Muscle layer of colon (tissue), 2 donors: ENCODE data around the gene ATXN8OS.

Source experiments
- H3K27ac ChIP-seq: one replicate; pipeline ENCODE4 v1.7.0; 2013; ENCODE audit warnings: low read depth, mild to moderate bottlenecking, low read length, moderate library complexity
- H3K27me3 ChIP-seq, 2 donors: one replicate each; pipeline ENCODE4 v1.7.0; 2013; ENCODE audit warnings: low read length in 2 of 2, mild to moderate bottlenecking in 2 of 2; ENCODE audit not compliant: insufficient read depth in 2 of 2, control insufficient read depth in 1 of 2
- H3K36me3 ChIP-seq: one replicate; pipeline ENCODE4 v1.7.0; 2013; ENCODE audit warnings: mild to moderate bottlenecking, low read length; ENCODE audit not compliant: insufficient read depth
- H3K4me1 ChIP-seq: one replicate; pipeline ENCODE4 v1.7.0; 2013; ENCODE audit warnings: mild to moderate bottlenecking, low read length; ENCODE audit not compliant: insufficient read depth
- H3K4me3 ChIP-seq, 2 donors: one replicate each; pipeline ENCODE4 v1.7.0; 2013; ENCODE audit warnings: low read length in 2 of 2, low read depth in 1 of 2, mild to moderate bottlenecking in 1 of 2, moderate library complexity in 1 of 2
- H3K9ac ChIP-seq: one replicate; pipeline ENCODE4 v1.7.0; 2013; ENCODE audit warnings: low read length
- H3K9me3 ChIP-seq: one replicate; pipeline ENCODE4 v1.7.0; 2013; ENCODE audit warnings: mild to moderate bottlenecking, low read length
- donor health status: abdominal sarcoma.
- donor health status: Adenocarcinoma of cecum.

The ATXN8OS gene

DNA sequence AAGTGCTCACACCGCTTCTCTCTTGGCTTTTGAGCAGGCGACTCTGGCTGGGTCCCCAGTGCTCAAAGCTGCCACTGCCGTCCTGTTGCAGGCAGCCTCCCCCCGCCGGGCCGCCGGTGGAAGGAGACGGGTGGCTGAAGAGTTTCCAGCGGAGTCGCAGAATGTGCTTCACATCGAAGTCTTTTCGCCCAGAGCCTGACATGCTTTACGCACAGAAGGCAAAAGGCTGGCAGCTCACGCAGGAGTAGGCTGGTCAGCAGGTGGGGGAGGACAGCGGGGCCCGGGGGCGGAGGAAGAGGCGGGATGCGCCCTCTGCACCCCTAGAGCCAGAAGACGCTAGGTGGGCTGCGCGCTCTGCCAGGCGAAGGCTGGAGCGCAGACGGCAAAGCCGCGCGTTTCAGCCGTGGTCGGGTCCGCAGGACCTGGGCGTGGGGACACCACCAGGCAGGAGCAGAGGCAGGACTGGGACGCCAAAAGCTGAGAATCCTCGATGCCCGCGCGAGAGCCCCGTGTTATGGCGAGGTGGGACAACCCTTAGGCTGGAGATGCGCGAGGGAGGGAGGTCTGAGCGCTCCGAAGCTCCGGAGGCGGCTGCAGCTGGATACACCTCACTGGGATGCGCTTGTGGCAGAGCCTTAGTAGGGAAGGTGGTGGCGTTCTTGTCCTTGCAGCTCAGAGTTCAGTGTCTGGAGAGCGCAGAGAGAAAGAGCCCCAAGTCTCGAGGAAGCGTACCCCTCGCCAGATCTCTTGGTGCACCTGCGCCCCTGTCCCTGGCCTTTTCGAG, at the start of gene ATXN8OS:
Gene ATXN8OS, plus strand, starts transcription at position 329 of the 784 bp plus-strand sequence.
- H3K9ac ChIP-seq: no peak within 1 kb of the TSS
- no peaks in the 10 kb centered on the region for H3K27me3 ChIP-seq
- no peak within 1 kb of the TSS for H3K4me3 ChIP-seq
- H3K9me3 ChIP-seq: no peaks in the 10 kb centered on the region
- H3K27ac ChIP-seq: no peak within 1 kb of the TSS
- H3K4me1 ChIP-seq: no peaks in the 10 kb centered on the region
- no peaks in the 10 kb centered on the region for H3K36me3 ChIP-seq

DNA sequence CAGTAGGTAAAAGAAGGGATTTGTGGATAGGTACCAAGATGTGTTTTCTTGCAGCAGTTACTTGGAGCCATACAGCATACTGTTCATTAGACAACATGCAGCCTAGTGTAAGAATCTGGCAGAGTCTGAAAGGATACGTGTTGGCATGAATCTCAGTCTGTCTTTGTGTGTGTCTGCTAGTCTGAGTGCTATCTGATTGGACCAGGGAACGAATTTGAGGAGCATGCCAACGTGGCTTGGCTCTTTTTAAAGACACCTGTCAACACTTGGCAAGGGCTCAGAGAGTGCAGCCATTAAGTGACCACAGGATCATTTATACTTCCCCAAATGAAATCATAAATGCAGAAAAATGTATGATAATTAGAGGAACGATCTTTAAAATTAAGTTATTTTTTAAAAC, 27.6 kb upstream of the ATXN8OS start:
- no peaks in the 10 kb centered on the region for H3K27me3 ChIP-seq
- no peaks in the 10 kb centered on the region for H3K36me3 ChIP-seq
- H3K4me3 ChIP-seq: no peak overlapping the region
- H3K9ac ChIP-seq: no peak overlapping the region
- H3K27ac ChIP-seq: no peak overlapping the region
- H3K9me3 ChIP-seq: no peaks in the 10 kb centered on the region
- no peaks in the 10 kb centered on the region for H3K4me1 ChIP-seq

DNA sequence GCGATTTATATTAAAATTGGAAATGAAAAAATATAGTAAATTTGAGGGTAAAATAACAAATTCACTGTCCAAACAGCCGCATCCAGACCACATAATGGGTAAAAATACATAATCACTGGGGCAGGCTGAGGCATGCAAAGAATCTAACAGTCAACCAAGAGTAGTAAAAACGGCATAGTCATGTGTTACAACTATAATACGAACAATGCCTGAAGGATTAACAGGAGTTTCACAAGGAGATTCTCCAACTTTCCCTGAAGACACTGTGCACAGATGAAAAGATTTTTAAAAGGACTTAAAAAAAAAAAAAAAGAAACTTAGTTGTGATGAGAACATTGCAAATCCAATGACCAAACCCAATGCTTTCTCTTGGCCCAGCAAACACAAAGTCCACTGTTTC, 20.4 kb upstream of the ATXN8OS start:
- Histone ChIP-seq H3K36me3 (no peaks in the 10 kb centered on the region), H3K27ac (no peak overlapping the region), H3K9ac (no peak overlapping the region), H3K9me3 (no peaks in the 10 kb centered on the region), H3K4me1 (no peaks in the 10 kb centered on the region), H3K4me3 (no peak overlapping the region), H3K27me3 (no peaks in the 10 kb centered on the region)

DNA sequence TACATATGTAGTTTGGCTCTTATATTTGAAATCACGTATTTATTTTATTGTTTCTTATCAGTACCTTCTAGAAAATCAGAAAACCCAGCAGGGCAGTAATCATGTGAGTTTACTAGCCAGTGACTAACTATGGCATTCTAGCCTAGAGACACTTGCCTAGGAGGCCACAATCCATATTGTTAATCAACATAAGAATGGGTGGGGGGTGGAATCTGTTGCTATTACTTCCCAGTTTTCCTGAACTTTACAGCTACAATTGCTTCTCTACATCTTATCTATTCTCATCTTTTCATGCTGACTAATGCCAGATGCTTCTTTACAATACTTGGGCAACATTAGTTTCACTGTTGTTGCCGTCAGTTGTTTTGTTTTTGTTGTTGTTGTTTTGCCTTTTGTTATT, 18.7 kb upstream of the ATXN8OS start:
- Histone ChIP-seq H3K4me3 (no peak overlapping the region), H3K9ac (no peak overlapping the region), H3K9me3 (no peaks in the 10 kb centered on the region), H3K27me3 (no peaks in the 10 kb centered on the region), H3K27ac (no peak overlapping the region), H3K36me3 (no peaks in the 10 kb centered on the region), H3K4me1 (no peaks in the 10 kb centered on the region)

DNA sequence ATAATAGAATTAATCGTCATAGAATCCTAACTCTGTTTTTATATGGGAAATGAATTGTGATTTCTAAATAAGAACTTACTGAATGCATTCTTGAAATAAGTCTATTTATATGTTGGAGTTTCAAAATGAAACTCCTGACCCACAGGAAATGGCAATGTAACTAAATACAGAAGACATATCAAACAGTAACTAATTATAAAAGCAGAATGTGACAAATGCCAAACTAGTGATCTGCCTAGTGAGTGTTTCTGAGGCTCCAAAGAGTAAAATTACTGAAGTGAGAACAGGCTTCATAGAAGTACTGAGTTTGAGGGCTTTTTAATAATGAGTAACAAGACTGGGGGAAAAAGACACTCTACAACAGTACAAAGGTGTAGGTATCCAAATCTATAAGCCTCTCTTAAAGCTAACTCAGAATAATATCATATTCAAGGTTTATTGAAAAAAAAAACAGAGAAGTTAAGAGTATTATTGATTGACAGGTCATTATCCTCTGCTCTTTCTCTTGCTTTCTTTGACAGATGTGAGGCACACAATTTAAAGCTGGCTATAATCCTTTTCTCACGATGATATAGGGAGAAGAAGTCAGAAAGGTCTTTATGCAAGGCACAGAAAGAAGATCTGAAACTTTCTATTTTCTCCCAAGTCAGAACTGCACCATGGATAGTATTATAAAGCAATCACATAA, 17.4 kb upstream of the ATXN8OS start:
- no peak overlapping the region for H3K4me3 ChIP-seq
- no peaks in the 10 kb centered on the region for H3K4me1 ChIP-seq
- no peaks in the 10 kb centered on the region for H3K9me3 ChIP-seq
- no peaks in the 10 kb centered on the region for H3K27me3 ChIP-seq
- no peak overlapping the region for H3K9ac ChIP-seq
- no peak overlapping the region for H3K27ac ChIP-seq
- no peaks in the 10 kb centered on the region for H3K36me3 ChIP-seq

DNA sequence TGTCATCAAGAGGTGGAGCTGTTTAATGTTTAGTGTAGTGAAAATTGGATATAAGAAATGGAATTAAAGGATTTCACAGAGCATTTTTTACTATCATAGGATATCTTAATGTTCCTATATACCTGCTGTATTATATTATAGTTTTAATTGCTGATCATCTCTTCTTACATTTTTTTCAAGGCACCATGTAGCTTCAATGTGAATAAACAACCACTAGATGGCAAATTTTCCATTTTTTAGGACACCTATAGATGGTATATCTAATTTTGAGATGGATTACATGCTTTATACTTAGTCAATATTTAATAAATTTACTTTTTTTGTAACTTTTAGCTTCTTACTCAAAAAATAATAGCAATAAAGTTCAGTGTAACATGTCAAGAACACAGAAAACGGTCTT, 9.0 kb upstream of the ATXN8OS start:
- no peak overlapping the region for H3K27ac ChIP-seq
- no peaks in the 10 kb centered on the region for H3K27me3 ChIP-seq
- H3K9me3 ChIP-seq: no peaks in the 10 kb centered on the region
- no peaks in the 10 kb centered on the region for H3K4me1 ChIP-seq
- no peak overlapping the region for H3K4me3 ChIP-seq
- no peaks in the 10 kb centered on the region for H3K36me3 ChIP-seq
- H3K9ac ChIP-seq: no peak overlapping the region

DNA sequence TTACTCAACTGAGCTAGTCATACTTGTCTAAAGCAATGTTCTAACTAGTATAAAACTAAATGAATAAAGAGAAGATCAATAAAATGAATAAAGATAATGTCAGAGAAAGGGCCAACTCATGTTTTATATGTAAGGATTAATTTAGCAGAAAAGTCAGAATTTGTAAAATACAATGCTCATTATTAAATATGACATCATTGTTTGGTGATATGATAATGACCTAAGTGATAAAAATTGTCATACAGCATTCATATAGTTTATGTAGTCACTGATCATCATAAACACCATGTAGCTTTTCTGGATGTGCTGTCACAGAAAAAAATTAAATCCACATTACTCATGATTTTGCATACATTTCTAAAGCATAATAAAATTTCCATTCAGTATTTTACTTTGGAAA, 3.1 kb upstream of the ATXN8OS start:
- Histone ChIP-seq H3K4me1 (no peaks in the 10 kb centered on the region), H3K9me3 (no peaks in the 10 kb centered on the region), H3K27ac (no peak overlapping the region), H3K4me3 (no peak overlapping the region), H3K36me3 (no peaks in the 10 kb centered on the region), H3K27me3 (no peaks in the 10 kb centered on the region), H3K9ac (no peak overlapping the region)

DNA sequence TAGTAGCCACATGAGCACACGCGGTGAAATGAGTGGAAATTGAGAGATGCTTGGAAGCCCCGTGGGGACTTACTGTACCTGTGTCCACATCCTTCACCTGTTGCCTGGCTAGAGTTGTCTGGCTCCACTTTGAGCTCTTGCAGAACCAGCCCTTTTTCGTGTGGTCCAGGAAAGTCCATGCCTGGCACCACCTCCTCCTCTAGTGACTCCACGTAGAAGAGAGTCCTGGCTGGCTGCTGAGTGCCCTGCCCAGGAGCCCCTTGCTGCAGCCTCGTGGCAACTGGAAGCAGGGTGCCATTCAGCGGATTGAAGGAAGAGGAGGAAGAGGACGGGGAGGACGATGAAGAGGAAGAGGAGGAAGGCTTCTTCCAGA, 515 bp upstream of the ATXN8OS start:
- Histone ChIP-seq H3K27ac (no peak overlapping the region), H3K4me1 (no peaks in the 10 kb centered on the region), H3K9ac (no peak overlapping the region), H3K27me3 (no peaks in the 10 kb centered on the region), H3K9me3 (no peaks in the 10 kb centered on the region), H3K4me3 (no peak overlapping the region), H3K36me3 (no peaks in the 10 kb centered on the region)

DNA sequence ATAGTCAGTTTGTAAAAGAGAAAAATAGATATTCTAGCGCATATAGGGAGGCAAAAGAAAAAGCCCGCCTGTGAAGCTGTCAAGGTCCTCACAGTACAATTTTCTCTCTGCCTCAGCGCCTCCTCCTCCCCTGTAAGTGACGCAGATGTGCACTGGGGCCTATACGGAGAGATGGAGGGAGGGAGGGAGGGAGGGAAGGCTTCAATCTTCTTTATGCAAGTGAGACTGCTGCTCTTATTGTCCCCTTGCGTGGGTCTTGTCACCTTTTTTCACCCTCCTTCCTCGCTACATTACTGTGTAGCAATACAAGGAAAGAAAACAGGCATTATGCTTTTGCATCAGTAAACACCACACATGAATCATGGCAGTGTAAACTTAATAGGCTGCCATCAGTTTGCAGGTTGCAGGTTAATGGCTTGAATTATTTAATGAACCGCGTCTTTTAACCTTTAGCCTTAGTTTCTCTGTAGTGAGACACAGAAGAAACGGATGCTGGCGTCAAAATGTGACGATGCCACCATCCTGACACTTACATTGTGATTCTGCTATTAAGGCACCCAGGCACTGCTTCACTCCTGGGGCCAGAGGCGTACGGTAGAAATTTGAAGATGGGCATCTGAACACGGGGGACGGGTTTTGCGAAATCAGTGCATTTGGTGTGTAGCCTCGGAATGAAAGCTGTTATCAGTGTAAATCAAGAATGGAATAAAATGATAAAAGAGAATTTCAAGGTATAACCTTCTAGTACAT, 905 bp downstream of the ATXN8OS start, which contains the start of gene KLHL1:
Gene KLHL1, minus strand, starts transcription at position 97 of the 750 bp plus-strand sequence. CDS start 753 bp downstream, outside the sequence.
- Histone ChIP-seq H3K9me3 (no peaks in the 10 kb centered on the region), H3K4me1 (no peaks in the 10 kb centered on the region), H3K27ac (no peak within 1 kb of the TSS), H3K27me3 (no peaks in the 10 kb centered on the region), H3K36me3 (no peaks in the 10 kb centered on the region), H3K4me3 (no peak within 1 kb of the TSS), H3K9ac (no peak within 1 kb of the TSS)

DNA sequence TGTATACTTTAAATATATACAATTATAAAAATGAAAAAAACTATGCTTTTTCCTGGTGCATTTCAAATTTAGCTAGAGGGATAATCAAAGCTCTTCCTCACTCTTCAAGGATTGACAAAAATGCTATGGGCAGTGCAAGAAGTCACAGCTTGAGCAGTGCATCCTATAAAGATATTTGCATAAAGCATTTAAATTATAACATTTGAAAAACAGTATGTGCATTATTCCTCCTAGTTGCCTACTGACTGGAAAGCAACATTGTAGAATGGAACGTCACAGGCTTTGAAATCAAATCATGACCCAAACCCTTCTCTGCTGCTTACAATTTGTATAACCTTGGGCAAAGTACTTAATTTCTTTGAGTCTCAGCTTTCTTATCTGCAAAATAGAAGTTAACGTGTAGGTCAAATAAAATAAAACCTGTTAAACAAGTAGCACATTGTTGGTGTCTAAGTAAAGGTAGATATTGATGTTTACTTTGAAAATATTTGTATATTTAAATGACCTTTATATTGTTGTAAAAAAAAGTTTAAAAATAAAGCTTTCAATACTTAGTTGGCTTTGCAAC, 9.8 kb downstream of the ATXN8OS start:
- Histone ChIP-seq H3K9me3 (no peaks in the 10 kb centered on the region), H3K4me1 (no peaks in the 10 kb centered on the region), H3K27me3 (no peaks in the 10 kb centered on the region), H3K4me3 (no peak overlapping the region), H3K36me3 (no peaks in the 10 kb centered on the region), H3K27ac (no peak overlapping the region), H3K9ac (no peak overlapping the region)

DNA sequence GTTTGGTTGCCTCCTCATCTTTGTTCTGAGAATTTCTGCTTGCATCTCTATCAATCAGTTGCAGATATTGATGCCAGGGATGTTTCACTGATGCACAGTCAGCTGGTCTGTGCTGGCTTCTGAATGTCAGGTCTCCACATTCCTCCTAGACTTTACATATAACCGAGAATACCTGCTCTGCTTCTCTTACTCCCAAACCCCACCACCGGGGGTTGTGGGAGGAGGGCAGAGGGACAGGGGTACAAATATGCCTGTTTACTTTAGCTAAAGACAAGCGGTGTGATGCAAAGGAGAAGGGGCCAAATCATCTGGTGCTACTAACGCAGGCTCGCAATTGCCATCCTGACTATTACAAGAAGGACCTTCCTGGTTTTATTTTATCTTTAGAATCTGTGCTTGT, 18.1 kb downstream of the ATXN8OS start:
- no peaks in the 10 kb centered on the region for H3K27me3 ChIP-seq
- H3K9ac ChIP-seq: no peak overlapping the region
- no peaks in the 10 kb centered on the region for H3K4me1 ChIP-seq
- H3K9me3 ChIP-seq: no peaks in the 10 kb centered on the region
- H3K4me3 ChIP-seq: no peak overlapping the region
- no peak overlapping the region for H3K27ac ChIP-seq
- no peaks in the 10 kb centered on the region for H3K36me3 ChIP-seq
